ENCODE data around the gene PDE7B. TPM values are rescaled to one million over a fixed set of nuclear protein-coding genes. Genes with fewer than 3 reads are reported as not detected.

The PDE7B gene
- total and polyA plus RNA-seq, 4 donors, result 0.75 to 5.2 (median 1.3) TPM

- H3K4me3 ChIP-seq (ENCODE audit: low read depth in 1 of 3, low read length in 3 of 3), result no peak overlapping the region
- peaks cover under 1 to 15% (median 9%) of the 10 kb centered on the region in 4 donors for H3K36me3 ChIP-seq (ENCODE audit: control insufficient read depth in 4 of 4, insufficient read depth in 3 of 4, low read depth in 1 of 4, low read length in 3 of 4)
- DNase-seq (ENCODE audit: low spot score), result no peak
- H3K27me3 ChIP-seq (ENCODE audit: control insufficient read depth in 4 of 4, insufficient read depth in 4 of 4, low read length in 3 of 4), result no peaks in the 10 kb centered on the region
- peaks cover 3 to 13% (median 8%) of the 10 kb centered on the region in 4 donors for H3K4me1 ChIP-seq (ENCODE audit: control insufficient read depth in 4 of 4, insufficient read depth in 4 of 4, low read length in 3 of 4)
- no peak overlapping the region for H3K27ac ChIP-seq (ENCODE audit: low read depth in 1 of 2, low read length in 2 of 2)
- TF ChIP-seq NR2F2 (IDR thresholded peaks at IDR 0.05) (no peak), MAX (IDR thresholded peaks at IDR 0.05) (no peak), HNF4G (IDR thresholded peaks at IDR 0.05) (no peak), RXRA (IDR thresholded peaks at IDR 0.05) (no peak), EGR1 (IDR thresholded peaks at IDR 0.05; ENCODE audit: low read depth in 2 of 2) (no peak), FOXA2 (IDR thresholded peaks at IDR 0.05) (no peak), SP1 (IDR thresholded peaks at IDR 0.05) (no peak), YY1 (IDR thresholded peaks at IDR 0.05) (no peak), FOXA1 (IDR thresholded peaks at IDR 0.05) (no peak), JUND (IDR thresholded peaks at IDR 0.05) (no peak), HNF4A (conservative IDR thresholded peaks at IDR 0.05) (no peak), GABPA (IDR thresholded peaks at IDR 0.05 in 1 of 2, conservative IDR thresholded peaks at IDR 0.05 in 1 of 2) (no peak), ATF3 (IDR thresholded peaks at IDR 0.05) (no peak), TAF1 (conservative IDR thresholded peaks at IDR 0.05) (no peak), RAD21 (IDR thresholded peaks at IDR 0.05) (no peak)
- TF ChIP-seq, protein P1, sequence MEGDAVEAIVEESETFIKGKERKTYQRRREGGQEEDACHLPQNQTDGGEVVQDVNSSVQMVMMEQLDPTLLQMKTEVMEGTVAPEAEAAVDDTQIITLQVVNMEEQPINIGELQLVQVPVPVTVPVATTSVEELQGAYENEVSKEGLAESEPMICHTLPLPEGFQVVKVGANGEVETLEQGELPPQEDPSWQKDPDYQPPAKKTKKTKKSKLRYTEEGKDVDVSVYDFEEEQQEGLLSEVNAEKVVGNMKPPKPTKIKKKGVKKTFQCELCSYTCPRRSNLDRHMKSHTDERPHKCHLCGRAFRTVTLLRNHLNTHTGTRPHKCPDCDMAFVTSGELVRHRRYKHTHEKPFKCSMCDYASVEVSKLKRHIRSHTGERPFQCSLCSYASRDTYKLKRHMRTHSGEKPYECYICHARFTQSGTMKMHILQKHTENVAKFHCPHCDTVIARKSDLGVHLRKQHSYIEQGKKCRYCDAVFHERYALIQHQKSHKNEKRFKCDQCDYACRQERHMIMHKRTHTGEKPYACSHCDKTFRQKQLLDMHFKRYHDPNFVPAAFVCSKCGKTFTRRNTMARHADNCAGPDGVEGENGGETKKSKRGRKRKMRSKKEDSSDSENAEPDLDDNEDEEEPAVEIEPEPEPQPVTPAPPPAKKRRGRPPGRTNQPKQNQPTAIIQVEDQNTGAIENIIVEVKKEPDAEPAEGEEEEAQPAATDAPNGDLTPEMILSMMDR (IDR thresholded peaks at IDR 0.05; ENCODE audit: low read depth, low read length, missing input control), result no peak
- TF ChIP-seq, protein P2, sequence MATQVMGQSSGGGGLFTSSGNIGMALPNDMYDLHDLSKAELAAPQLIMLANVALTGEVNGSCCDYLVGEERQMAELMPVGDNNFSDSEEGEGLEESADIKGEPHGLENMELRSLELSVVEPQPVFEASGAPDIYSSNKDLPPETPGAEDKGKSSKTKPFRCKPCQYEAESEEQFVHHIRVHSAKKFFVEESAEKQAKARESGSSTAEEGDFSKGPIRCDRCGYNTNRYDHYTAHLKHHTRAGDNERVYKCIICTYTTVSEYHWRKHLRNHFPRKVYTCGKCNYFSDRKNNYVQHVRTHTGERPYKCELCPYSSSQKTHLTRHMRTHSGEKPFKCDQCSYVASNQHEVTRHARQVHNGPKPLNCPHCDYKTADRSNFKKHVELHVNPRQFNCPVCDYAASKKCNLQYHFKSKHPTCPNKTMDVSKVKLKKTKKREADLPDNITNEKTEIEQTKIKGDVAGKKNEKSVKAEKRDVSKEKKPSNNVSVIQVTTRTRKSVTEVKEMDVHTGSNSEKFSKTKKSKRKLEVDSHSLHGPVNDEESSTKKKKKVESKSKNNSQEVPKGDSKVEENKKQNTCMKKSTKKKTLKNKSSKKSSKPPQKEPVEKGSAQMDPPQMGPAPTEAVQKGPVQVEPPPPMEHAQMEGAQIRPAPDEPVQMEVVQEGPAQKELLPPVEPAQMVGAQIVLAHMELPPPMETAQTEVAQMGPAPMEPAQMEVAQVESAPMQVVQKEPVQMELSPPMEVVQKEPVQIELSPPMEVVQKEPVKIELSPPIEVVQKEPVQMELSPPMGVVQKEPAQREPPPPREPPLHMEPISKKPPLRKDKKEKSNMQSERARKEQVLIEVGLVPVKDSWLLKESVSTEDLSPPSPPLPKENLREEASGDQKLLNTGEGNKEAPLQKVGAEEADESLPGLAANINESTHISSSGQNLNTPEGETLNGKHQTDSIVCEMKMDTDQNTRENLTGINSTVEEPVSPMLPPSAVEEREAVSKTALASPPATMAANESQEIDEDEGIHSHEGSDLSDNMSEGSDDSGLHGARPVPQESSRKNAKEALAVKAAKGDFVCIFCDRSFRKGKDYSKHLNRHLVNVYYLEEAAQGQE (IDR thresholded peaks at IDR 0.05), result no peak
- TF ChIP-seq, protein P3, sequence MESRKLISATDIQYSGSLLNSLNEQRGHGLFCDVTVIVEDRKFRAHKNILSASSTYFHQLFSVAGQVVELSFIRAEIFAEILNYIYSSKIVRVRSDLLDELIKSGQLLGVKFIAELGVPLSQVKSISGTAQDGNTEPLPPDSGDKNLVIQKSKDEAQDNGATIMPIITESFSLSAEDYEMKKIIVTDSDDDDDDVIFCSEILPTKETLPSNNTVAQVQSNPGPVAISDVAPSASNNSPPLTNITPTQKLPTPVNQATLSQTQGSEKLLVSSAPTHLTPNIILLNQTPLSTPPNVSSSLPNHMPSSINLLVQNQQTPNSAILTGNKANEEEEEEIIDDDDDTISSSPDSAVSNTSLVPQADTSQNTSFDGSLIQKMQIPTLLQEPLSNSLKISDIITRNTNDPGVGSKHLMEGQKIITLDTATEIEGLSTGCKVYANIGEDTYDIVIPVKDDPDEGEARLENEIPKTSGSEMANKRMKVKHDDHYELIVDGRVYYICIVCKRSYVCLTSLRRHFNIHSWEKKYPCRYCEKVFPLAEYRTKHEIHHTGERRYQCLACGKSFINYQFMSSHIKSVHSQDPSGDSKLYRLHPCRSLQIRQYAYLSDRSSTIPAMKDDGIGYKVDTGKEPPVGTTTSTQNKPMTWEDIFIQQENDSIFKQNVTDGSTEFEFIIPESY (IDR thresholded peaks at IDR 0.05), result no peak
- H3K9me3 ChIP-seq (ENCODE audit: control insufficient read depth in 4 of 4, low read length in 3 of 4), result no peaks in the 10 kb centered on the region
- no peak overlapping the region for H3K9ac ChIP-seq (ENCODE audit: low read depth in 1 of 2, low read length in 2 of 2)
- WGBS, result 91% methylated on average over 4 of the region's 4 CpGs
Measured at GRCh38 chr6:135815216-135815615, 36.3 kb upstream of the PDE7B start.
